AG04450 (cell line): ENCODE data around the gene PLEKHB1. TPM values are rescaled to one million over a fixed set of nuclear protein-coding genes. Genes with fewer than 3 reads are reported as not detected.
A peak's percentile ranks its signal among the peaks of the same experiment; 100 is the strongest.

Experiments
- CTCF ChIA-PET: fragments of 300-600, 350-600 bp; formaldehyde crosslinking; extraction: SDS; loops from one replicate; lab custom pipeline; 2022; ENCODE audit warnings: antibody characterized with exemption, inconsistent platforms; lab: Charles Lee
- POLR2A ChIA-PET: fragments of 350-600 bp; formaldehyde crosslinking; extraction: SDS; loops from one replicate; lab custom pipeline; 2021; ENCODE audit warnings: antibody characterized with exemption, inconsistent platforms; lab: Yijun Ruan, JAX
- DNase-seq: peaks from one replicate; pipeline ENCODE4 v3.0.0-alpha.2; 2011; ENCODE audit warnings: low read depth, low spot score
- H3K27ac ChIP-seq: one replicate; pipeline ENCODE4 v1.5.1; 2012; ENCODE audit warnings: low read depth, low read length, control low read depth
- H3K27me3 ChIP-seq: one replicate; pipeline ENCODE4 v1.6.0; 2012; ENCODE audit warnings: low read length; ENCODE audit not compliant: control insufficient read depth, insufficient read depth
- H3K4me3 ChIP-seq: 2 replicates; pipeline ENCODE4 v1.5.1; 2011; ENCODE audit warnings: mild to moderate bottlenecking, low read depth, low read length, control low read depth
- H3K9me3 ChIP-seq: 2 replicates; pipeline ENCODE4 v1.5.1; 2012; ENCODE audit warnings: low read length; ENCODE audit not compliant: control insufficient read depth, insufficient read depth
- CTCF ChIP-seq: IDR thresholded peaks from 2 replicates; pipeline ENCODE4 v1.5.1; 2011; ENCODE audit warnings: low read depth, low read length, control low read depth, inconsistent platforms
- polyA plus RNA-seq: library from polyadenylated mRNA; depleted of rRNA; stranded (reverse); fragments of >200 nt; gene quantifications from 2 replicates; pipeline ENCODE4 v1.2.3, GENCODE V29; 2011

Gene PLEKHB1
- polyA plus RNA-seq, 1 experiment = 0.61 TPM

- CTCF ChIA-PET = interaction anchor here (0.7 to 2.6 kb wide), 6 partner anchors 9 to 169 kb away, joined by 3 to 18 read pairs (median 4); no protein-coding TSS in a partner anchor
- TF ChIP-seq CTCF = no peak
- Histone ChIP-seq H3K4me3 (peak overlapping the region; percentile 46), H3K9me3 (no peaks in the 10 kb centered on the region), H3K27me3 (peaks cover 14% of the 10 kb centered on the region), H3K27ac (no peak overlapping the region)
- POLR2A ChIA-PET = no interaction called here
- DNase-seq = peak; percentile 30
Observed at GRCh38 chr11:73647459-73648100, 1.2 kb downstream of the PLEKHB1 start.

GRCh38 chr11:73648121-73648520, 1.7 kb downstream of the PLEKHB1 start:
- H3K9me3 ChIP-seq = no peaks in the 10 kb centered on the region
- TF ChIP-seq CTCF = no peak
- DNase-seq = no peak
- POLR2A ChIA-PET = no interaction called here
- H3K27ac ChIP-seq = no peak overlapping the region
- CTCF ChIA-PET = interaction anchor here (0.7 to 2.6 kb wide), 4 partner anchors 8 to 170 kb away, joined by 3 to 18 read pairs (median 4); no protein-coding TSS in a partner anchor
- no peak overlapping the region for H3K4me3 ChIP-seq
- peaks cover 14% of the 10 kb centered on the region for H3K27me3 ChIP-seq

GRCh38 chr11:73648571-73649046, 2.2 kb downstream of the PLEKHB1 start:
- DNase-seq = no peak
- H3K27me3 ChIP-seq = peaks cover 14% of the 10 kb centered on the region
- H3K27ac ChIP-seq = no peak overlapping the region
- TF ChIP-seq CTCF = no peak
- no peak overlapping the region for H3K4me3 ChIP-seq
- ChIA-PET POLR2A (no interaction called here), CTCF (interaction anchor here (1.4 to 2.6 kb wide), 3 partner anchors 12 to 170 kb away, joined by 4 to 18 read pairs (median 5); no protein-coding TSS in a partner anchor)
- no peaks in the 10 kb centered on the region for H3K9me3 ChIP-seq

- POLR2A ChIA-PET = no interaction called here
Observed at GRCh38 chr11:73649206-73649605, 2.8 kb downstream of the PLEKHB1 start.

More at GRCh38 chr11:73649206-73649605, 2.8 kb downstream of the PLEKHB1 start:
- Histone ChIP-seq H3K27me3 (peaks cover 14% of the 10 kb centered on the region), H3K4me3 (no peak overlapping the region), H3K9me3 (no peaks in the 10 kb centered on the region), H3K27ac (no peak overlapping the region)
- CTCF ChIA-PET = interaction anchor here (0.7 to 2.6 kb wide), 3 partner anchors 12 to 23 kb away, joined by 3 to 18 read pairs (median 5); no protein-coding TSS in a partner anchor
- no peak for DNase-seq
- TF ChIP-seq CTCF = no peak
